Measurements from ENCODE around the gene UMOD.

GRCh38 chr16:20307240-20307671 lies 45.3 kb downstream of the UMOD start:
- TF ChIP-seq GATA3 (IDR thresholded peaks at IDR 0.05; ENCODE audit: low read depth, low read length) (no peak), GATA2 (IDR thresholded peaks at IDR 0.05; ENCODE audit: low read depth, low read length) (no peak)

Measured in SH-SY5Y (cell line).